ENCODE data around the gene DUSP16. TPM values are rescaled to one million over a fixed set of nuclear protein-coding genes. Genes with fewer than 3 reads are reported as not detected.

The DUSP16 gene
- total RNA-seq, 1 experiment from 2014 or later, result 51.9 TPM

DNA sequence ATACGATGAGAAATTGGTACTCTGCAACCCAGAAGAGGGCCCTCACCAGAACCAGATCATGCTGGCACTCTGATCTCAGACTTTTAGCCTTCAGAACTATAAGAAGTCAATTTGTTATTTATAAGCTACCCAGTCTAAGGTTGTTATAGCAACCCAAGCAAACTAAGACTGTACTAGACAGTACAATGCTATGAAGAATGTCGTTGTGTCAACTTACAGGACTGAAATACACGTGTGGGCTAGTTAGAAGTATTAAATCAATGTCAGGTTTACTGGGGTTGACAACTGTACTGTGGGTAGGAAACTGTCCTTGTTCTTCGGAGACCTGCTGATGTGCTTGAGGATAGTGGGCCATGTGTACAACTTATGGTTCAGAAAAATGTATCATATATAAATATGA is 19.7 kb downstream of the DUSP16 start (continued):
- TF ChIP-seq ZMAT4 (CRISPR knock-in tag; IDR thresholded peaks at IDR 0.05), result no peak

- Mint-ChIP-seq H3K27ac (no peak overlapping the region), H3K36me3 (peaks cover 5% of the 10 kb centered on the region), H3K4me3 (no peak overlapping the region), H3K4me1 (peaks cover 25% of the 10 kb centered on the region), H3K27me3 (ENCODE audit: low read depth) (no peaks in the 10 kb centered on the region), H3K9me3 (no peaks in the 10 kb centered on the region)
- ChIA-PET CTCF (no interaction called here), POLR2A (no interaction called here)
- TF ChIP-seq, protein P1, sequence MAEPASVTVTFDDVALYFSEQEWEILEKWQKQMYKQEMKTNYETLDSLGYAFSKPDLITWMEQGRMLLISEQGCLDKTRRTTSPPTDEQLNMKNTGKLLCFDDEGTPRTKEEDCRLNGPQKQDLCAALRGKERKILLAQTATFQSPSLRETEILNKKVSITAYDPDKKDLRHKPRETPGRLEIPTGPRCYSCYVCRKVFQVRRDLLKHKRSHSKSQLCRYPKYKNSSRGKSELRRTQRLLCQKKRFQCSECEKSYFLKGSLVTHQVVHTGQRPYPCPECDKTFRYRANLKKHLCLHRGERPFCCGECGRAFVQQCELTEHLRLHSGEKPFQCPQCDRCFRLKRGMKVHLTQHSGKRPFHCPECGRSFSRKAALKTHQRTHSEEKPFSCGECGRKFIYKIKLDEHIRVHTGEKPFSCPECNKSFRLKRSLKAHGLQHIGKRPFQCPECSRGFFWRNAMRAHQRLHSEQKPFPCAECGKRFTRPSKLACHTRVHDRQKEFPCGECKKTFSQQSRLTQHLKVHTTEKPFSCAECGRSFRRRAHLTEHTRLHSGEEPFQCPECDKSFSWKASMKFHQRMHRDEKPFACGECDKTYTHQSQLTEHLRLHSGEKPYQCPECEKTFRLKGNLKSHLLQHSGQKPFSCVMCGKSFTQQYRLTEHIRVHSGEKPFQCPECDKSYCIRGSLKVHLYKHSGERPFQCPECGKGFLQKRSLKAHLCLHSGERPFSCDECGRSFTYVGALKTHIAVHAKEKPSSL (CRISPR knock-in tag; conservative IDR thresholded peaks at IDR 0.05), result no peak
- TF ChIP-seq NR3C1 (CRISPR knock-in tag; conservative IDR thresholded peaks at IDR 0.05; ENCODE audit: low read depth) (no peak), ZBTB43 (CRISPR knock-in tag; IDR thresholded peaks at IDR 0.05) (no peak), ATF1 (CRISPR knock-in tag; IDR thresholded peaks at IDR 0.05) (no peak), AR (CRISPR knock-in tag; IDR thresholded peaks at IDR 0.05) (no peak), MLX (CRISPR knock-in tag; IDR thresholded peaks at IDR 0.05) (no peak), ZNF423 (CRISPR knock-in tag; IDR thresholded peaks at IDR 0.05) (no peak), OVOL2 (CRISPR knock-in tag; IDR thresholded peaks at IDR 0.05; ENCODE audit: borderline replicate concordance) (no peak), CREM (CRISPR knock-in tag; IDR thresholded peaks at IDR 0.05) (no peak), FOXJ3 (CRISPR knock-in tag; IDR thresholded peaks at IDR 0.05; ENCODE audit: borderline replicate concordance) (no peak)
- no peak for ATAC-seq
- DNase-seq (ENCODE audit: low spot score), result no peak
Measured at GRCh38 chr12:12542286-12542685, 20.4 kb downstream of the DUSP16 start.

GRCh38 chr12:12541782-12542181 is 20.9 kb downstream of the DUSP16 start:
- H3K27ac Mint-ChIP-seq, result no peak overlapping the region
- H3K27me3 Mint-ChIP-seq (ENCODE audit: low read depth), result no peaks in the 10 kb centered on the region
- peaks cover 25% of the 10 kb centered on the region for H3K4me1 Mint-ChIP-seq
- no peak for ATAC-seq
- no peak for DNase-seq (ENCODE audit: low spot score)
- H3K4me3 Mint-ChIP-seq, result no peak overlapping the region
- CTCF ChIA-PET, result no interaction called here
- H3K36me3 Mint-ChIP-seq, result peaks cover 5% of the 10 kb centered on the region
- no peak for TF ChIP-seq ZNF263 (CRISPR knock-in tag; IDR thresholded peaks at IDR 0.05; ENCODE audit: low read depth)
- POLR2A ChIA-PET, result no interaction called here
- no peaks in the 10 kb centered on the region for H3K9me3 Mint-ChIP-seq

All from WTC11 (cell line).